ENCODE results near the gene B4GALNT4.

- TF ChIP-seq GATA2 (IDR thresholded peaks at IDR 0.05; ENCODE audit: low read depth, low read length) (no peak), GATA3 (IDR thresholded peaks at IDR 0.05; ENCODE audit: low read depth, low read length) (no peak)
Measured at GRCh38 chr11:355581-356458, 13.5 kb upstream of the B4GALNT4 start.

Measured in SH-SY5Y (cell line).